GM19351 (cell line): ENCODE data around the gene TMEM165.
"Not testable (repeated sequence)": the region's sequence is repeated elsewhere in the genome, so short reads cannot be mapped to it uniquely, and the experiment has no call there.

Experiments
- ATAC-seq: cut with Tn5 transposase; IDR thresholded peaks from one replicate; pipeline ENCODE4 v1.9.1; 2021; ENCODE audit warnings: mild to moderate bottlenecking, moderate library complexity; ENCODE audit not compliant: unreplicated experiment

TMEM165 gene, protein sequence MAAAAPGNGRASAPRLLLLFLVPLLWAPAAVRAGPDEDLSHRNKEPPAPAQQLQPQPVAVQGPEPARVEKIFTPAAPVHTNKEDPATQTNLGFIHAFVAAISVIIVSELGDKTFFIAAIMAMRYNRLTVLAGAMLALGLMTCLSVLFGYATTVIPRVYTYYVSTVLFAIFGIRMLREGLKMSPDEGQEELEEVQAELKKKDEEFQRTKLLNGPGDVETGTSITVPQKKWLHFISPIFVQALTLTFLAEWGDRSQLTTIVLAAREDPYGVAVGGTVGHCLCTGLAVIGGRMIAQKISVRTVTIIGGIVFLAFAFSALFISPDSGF

GRCh38 chr4:55395529-55396307 lies at the start of gene TMEM165:
TSS of gene TMEM165 (plus strand) at chr4:55395957. CDS start at chr4:55396190, 233 bp downstream.
- peak; percentile 86 for ATAC-seq

GRCh38 chr4:55345980-55346850 lies 49.5 kb upstream of the TMEM165 start, which contains the start of gene SRD5A3:
TSS of gene SRD5A3 (plus strand) at chr4:55346242. CDS start at chr4:55346337, 95 bp downstream.
- peak; percentile 90 for ATAC-seq

DNA sequence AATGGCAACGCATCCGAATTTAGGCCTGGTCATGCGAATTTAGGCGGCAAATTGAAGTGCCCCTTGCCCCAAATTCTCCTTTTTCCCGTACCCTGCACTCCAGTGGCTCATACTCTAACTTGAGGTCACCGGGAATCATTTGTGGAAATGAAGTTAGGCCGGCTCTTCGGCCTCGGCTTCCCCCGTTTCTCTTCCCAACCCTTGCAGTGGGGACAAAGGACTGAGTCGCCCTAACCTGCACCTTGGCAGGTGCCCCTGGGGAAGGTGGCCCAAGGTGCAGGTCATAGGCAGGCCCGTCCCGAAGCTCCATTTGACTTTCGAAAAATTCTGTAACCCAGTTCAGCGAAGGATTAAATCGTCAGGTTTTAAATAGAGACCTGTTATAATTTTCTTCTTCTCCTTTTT lies 48.9 kb upstream of the TMEM165 start:
- no peak for ATAC-seq

GRCh38 chr4:55347610-55348228 lies 48.0 kb upstream of the TMEM165 start:
- no peak for ATAC-seq

DNA sequence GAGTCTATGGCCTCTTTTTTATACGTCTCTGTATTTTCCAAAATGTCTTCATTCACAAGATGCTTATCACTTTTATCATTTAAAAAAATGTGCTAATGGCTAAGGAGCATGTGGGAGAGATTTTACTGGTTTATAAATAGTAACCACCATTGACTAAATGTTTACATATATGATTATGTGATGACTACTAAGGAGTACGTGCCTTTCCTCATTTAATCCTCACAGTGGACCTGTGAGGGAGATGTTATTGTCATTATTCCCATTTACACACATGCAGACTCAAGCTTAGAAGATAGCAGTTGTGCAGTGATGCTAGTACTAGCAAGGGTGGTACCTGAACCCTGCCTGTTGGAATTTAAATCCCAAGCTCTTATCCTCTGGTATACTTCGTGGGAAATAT lies 47.3 kb upstream of the TMEM165 start:
- no peak for ATAC-seq

DNA sequence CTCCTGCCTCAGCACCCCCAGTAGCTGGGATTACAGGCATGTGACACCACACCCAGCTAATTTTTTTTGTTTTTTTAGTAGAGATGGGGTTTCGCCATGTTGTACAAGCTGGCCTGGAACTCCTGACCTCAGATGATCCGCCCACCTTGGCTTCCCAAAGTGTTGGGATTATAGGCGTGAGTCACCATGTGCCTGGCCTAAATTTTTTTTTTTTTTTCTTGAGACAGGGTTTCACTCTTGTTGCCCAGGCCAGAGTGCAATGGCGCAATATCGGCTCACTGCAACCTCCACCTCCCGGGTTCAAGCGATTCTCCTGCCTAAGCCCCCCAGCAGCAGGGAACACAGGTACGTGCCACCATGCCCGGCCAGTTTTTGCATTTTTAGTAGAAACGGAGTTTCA lies 44.9 kb upstream of the TMEM165 start:
- not testable (repeated sequence) for ATAC-seq

- no peak for ATAC-seq
These were observed 43.9 kb upstream of the TMEM165 start for GRCh38 chr4:55351824-55352223.

GRCh38 chr4:55352726-55353125 lies 43.0 kb upstream of the TMEM165 start:
- ATAC-seq: no peak

DNA sequence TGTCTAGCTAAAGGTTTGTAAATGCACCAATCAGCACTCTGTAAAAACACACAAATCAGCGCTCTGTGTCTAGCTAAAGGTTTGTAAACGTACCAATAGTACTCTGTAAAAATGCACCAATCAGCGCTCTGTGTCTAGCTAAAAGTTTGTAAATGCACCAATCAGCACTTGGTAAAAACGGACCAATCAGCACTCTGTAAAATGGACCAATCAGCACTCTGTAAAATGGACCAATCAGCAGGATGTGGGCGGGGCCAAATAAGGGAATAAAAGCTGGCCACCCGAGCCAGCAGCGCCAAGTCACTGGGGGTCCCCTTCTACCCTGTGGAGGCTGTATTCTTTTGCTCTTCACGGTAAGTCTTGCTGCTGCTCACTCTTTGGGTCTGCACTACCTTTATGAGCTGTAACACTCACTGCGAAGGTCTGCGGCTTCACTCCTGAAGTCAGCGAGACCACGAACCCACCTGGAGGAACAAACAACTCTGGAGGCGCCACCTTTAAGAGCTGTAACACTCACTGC lies 42.5 kb upstream of the TMEM165 start:
- not testable (repeated sequence) for ATAC-seq

- no peak for ATAC-seq
These were observed 41.1 kb upstream of the TMEM165 start for GRCh38 chr4:55354648-55355047.

DNA sequence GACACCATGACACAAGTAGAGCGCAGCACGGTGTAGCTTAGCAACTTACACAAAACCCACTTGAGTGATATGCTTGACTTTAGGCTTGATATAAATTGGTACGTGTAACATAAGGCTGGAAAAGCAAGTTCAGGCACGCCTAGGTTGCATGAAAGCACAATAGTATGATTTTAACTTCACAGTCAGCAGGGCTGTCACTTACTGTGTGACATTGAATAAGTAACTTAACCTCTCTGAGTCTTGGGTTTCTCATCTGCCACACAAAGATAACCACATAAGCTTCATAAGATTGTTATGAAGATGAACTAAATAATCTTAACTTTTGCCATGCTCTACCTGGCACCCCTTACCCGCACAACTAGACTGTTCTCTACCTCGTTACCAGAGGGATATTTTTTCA lies 40.2 kb upstream of the TMEM165 start:
- ATAC-seq: no peak

- no peak for ATAC-seq
These were observed 38.7 kb upstream of the TMEM165 start for GRCh38 chr4:55356991-55357461.

DNA sequence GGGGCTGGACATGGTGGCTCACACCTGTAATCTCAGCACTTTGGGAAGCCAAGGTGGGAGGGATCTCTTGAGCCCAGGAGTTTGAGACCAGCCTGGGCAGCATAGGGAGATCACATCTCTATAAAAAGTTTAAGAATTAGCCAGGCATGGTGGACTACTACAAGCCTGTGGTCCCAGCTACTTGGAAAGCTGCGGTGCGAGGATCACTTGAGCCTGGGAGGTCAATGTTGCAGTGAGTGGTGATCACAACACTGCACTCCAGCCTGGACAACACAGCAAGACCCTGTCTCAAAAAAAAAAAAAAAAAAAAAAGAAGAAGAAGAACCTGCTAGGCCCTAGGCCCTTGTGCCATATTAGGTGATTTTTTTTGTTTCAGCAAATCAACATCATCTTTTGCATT lies 37.5 kb upstream of the TMEM165 start:
- ATAC-seq: no peak

DNA sequence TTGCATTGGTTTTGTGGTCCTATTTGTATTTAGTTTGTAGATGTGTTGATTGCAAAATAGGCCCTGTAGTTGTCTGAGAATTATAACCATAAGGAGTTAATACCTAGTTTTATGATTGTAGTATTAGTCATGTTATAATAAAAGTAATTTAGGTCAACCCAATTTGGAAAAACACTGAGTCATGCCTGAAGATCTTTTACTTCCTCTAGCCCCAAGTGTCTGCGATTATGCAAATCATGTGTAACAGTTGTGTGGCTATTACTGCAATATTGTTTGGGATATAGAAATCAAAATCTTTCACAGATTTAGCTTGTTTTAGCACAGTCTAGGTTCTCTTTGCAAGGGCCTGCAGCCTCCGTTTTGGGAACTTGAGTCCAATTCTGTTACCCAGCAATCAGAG lies 37.1 kb upstream of the TMEM165 start:
- ATAC-seq: peak; percentile 86

DNA sequence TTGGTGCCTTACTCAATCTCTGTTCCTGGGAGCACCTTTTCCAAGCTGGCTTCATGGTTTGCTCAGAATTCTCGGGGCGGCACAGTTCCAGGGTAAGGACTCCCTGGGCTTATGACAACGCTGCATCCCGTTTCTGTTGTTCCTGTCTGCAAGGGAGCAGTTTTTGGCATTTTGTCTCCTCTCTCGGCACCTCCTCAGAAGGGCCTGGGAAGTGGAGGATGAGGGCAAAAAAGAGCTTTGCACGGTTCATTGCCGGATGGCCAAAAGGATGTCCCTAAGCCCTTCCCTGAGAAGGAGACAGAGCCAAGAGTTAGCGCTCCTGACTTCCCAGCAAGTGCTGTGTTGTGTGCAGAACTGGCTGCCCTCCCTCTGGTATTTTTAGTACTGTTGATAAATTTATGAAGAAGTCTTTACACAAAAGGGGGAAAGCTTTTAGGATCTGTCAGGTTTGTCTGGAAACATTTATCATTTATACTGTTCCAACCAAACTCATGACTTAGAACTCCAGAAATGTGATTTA lies 36.3 kb upstream of the TMEM165 start:
- no peak for ATAC-seq

DNA sequence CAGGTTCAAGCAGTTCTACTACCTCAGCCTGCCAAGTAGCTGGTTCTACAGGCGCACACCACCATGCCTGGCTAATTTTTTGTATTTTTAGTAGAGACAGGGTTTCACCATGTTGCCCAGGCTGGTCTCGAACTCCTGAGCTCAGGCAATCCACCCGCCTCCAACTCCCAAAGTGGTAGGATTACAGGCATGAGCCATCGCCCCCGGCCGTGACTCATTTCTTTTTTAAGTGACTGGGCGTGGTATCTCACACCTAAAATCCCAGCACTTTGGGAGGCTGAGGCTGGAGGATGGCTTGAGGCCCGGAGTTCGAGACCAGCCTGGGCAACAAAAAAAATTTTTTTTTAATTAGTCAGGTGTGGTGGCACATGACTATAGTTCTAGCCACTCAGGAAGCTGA lies 32.8 kb upstream of the TMEM165 start:
- ATAC-seq: not testable (repeated sequence)

GRCh38 chr4:55363691-55364351 lies 31.9 kb upstream of the TMEM165 start:
- ATAC-seq: no peak

GRCh38 chr4:55364691-55365344 lies 30.9 kb upstream of the TMEM165 start:
- no peak for ATAC-seq

- no peak for ATAC-seq
These were observed 30.4 kb upstream of the TMEM165 start for GRCh38 chr4:55365345-55365728.
